VCaP (cell line): Measurements from ENCODE around the gene MRI1.
"Not testable (repeated sequence)": the region's sequence is repeated elsewhere in the genome, so short reads cannot be mapped to it uniquely, and the experiment has no call there.

Source experiments
- H3K27ac ChIP-seq: fragments of 450-650 bp; 2 replicates; pipeline ENCODE4 v1.5.1; 2017
- TF ChIP-seq, protein P1 (sequence below): fragments of 450-650 bp; conservative IDR thresholded peaks from 2 replicates; pipeline ENCODE4 v1.5.1; 2017; ENCODE audit warnings: mild to moderate bottlenecking, moderate library complexity

MRI1 gene

GRCh38 chr19:13744174-13744573, 20.1 kb upstream of the MRI1 start:
- no peak overlapping the region for H3K27ac ChIP-seq
- TF ChIP-seq, protein P1, sequence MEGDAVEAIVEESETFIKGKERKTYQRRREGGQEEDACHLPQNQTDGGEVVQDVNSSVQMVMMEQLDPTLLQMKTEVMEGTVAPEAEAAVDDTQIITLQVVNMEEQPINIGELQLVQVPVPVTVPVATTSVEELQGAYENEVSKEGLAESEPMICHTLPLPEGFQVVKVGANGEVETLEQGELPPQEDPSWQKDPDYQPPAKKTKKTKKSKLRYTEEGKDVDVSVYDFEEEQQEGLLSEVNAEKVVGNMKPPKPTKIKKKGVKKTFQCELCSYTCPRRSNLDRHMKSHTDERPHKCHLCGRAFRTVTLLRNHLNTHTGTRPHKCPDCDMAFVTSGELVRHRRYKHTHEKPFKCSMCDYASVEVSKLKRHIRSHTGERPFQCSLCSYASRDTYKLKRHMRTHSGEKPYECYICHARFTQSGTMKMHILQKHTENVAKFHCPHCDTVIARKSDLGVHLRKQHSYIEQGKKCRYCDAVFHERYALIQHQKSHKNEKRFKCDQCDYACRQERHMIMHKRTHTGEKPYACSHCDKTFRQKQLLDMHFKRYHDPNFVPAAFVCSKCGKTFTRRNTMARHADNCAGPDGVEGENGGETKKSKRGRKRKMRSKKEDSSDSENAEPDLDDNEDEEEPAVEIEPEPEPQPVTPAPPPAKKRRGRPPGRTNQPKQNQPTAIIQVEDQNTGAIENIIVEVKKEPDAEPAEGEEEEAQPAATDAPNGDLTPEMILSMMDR: no peak

DNA sequence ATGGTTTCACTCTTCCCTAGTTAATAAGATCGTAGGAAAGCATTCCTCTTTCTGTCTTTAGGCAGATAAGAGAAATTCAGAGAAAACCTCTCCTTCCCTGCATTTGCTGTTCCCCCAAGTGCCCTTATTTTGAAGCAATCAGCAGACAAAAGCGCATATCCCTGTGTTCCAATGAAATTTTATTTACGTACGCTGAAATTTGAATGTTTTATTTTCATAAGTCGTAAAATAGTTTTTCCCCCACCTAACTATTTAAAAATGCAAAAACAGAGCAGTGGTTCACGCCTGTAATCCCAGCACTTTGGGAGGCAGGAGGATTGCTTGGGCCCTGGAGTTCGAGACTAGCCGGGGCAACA, 17.2 kb upstream of the MRI1 start:
- TF ChIP-seq, protein P1: no peak
- peak overlapping the region; percentile 83 for H3K27ac ChIP-seq

DNA sequence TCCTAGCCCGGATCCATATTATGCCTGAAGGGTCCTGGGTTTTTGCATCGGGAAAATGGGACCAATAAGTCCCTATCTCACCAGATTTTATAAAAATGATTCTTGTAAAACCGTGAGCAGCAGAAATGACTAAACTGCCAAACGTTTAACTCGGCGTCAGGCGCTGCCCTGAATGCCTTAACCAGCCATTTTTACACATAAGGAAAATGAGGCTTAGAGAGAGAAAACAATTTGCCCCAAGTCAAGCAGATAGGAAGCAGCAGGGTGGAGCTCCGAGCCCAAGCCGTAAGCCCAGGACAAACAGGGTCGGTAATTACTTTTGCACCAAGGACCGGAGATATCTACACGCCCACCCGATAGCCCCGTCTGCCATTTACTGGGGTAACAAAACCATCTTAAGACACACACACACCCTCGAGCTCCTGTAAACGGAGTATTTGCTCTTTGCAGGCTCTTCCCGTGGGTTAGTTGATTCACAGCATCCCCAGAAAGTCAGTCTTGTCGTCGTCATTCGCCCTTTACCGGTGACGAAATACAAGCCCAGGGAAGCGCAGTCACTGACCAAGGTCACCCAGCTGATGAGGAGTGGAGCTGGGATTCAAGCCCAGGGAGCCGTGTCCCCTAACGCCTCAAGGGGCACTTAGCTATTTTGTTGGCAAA, 16.0 kb upstream of the MRI1 start:
- H3K27ac ChIP-seq: peak overlapping the region; percentile 83
- TF ChIP-seq, protein P1: no peak

DNA sequence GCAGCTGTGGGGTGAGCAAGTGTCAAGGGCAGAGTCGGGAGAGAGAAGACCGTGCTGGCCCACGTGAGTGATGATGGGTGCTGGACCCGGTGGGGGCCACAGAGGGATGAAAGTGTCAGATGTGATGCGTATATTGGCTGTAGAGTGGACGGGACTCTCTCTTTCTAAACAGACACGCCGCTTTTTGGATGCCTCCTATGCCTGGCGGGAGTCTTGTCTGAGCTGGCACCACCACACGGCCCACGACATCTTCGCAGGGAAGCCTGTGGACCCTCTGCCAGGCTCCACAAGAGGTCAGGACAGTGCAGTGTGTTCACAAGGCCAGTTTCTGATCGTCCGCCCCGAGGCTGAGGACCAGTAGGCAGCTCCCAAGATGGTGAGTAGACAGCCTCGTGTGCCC, 12.9 kb upstream of the MRI1 start:
- TF ChIP-seq, protein P1: no peak

DNA sequence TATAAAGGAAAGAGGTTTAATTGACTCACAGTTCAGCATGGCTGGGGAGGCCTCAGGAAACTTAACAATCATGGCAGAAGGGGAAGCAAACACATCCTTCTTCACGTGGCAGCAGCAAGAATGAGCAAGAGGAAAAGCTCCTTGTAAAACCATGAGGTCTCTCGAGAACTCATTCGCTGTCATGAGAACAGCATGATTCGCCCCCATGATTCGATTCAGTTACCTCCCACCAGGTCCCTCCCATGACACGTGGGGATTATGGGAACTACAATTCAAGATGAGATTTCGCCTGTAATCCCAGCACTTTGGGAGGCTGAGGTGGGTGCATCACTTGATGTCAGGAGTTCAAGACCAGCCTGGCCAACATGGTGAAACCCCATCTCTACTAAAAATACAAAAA, 10.7 kb upstream of the MRI1 start:
- not testable (repeated sequence) for H3K27ac ChIP-seq

More for the DNA sequence above, 12.9 kb upstream of the MRI1 start:
- no peak overlapping the region for H3K27ac ChIP-seq

- H3K27ac ChIP-seq: no peak overlapping the region
- TF ChIP-seq, protein P1: no peak
Measured at GRCh38 chr19:13756210-13756609, 8.1 kb upstream of the MRI1 start.

GRCh38 chr19:13757805-13758772, 6.2 kb upstream of the MRI1 start:
- TF ChIP-seq, protein P1: no peak
- no peak overlapping the region for H3K27ac ChIP-seq

DNA sequence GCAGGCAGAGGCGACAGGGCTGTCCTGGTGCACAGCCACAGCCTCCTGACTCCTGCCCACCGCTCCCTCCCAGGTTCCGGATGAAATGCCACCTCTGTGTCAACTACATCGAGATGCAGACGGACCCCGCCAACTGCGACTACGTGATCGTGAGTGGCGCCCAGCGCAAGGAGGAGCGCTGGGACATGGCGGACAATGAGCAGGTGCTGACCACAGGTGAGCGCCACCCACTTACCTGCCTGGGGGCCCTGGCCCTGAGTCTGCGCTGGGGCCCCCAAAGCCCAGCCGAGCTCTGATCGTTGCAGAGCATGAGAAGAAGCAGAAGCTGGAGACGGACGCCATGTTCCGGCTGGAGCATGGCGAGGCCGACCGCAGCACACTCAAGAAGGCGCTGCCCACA, 5.5 kb upstream of the MRI1 start:
- TF ChIP-seq, protein P1: no peak
- no peak overlapping the region for H3K27ac ChIP-seq
